Smooth muscle cell (in vitro differentiated cells): Measurements from ENCODE around the gene TMC2. TPM values are rescaled to one million over a fixed set of nuclear protein-coding genes. Genes with fewer than 3 reads are reported as not detected.
"Not testable (repeated sequence)": the region's sequence is repeated elsewhere in the genome, so short reads cannot be mapped to it uniquely, and the experiment has no call there.

Experiments
- DNase-seq: peaks from one replicate; lab custom pipeline; 2025; ENCODE audit not compliant: unreplicated experiment; lab: John Stamatoyannopoulos, UW
- H2AFZ ChIP-seq: fragments of 200-600 bp; sonication (generic); 2 replicates; pipeline ENCODE4 v1.6.0; 2016; ENCODE audit warnings: antibody characterized with exemption, low read depth, mild to moderate bottlenecking
- H3F3A ChIP-seq: fragments of 200-600 bp; sonication (generic); 2 replicates; pipeline ENCODE4 v1.6.0; 2017; ENCODE audit warnings: antibody characterized with exemption, low read depth
- H3K27ac ChIP-seq: fragments of 200-600 bp; sonication (generic); 2 replicates; pipeline ENCODE4 v1.5.1; 2016; ENCODE audit warnings: low read depth, mild to moderate bottlenecking
- H3K27me3 ChIP-seq: fragments of 200-600 bp; sonication (generic); 2 replicates; pipeline ENCODE4 v1.6.1; 2016; ENCODE audit warnings: low read depth, mild to moderate bottlenecking
- H3K36me3 ChIP-seq: fragments of 200-600 bp; sonication (generic); 2 replicates; pipeline ENCODE4 v1.5.1; 2016; ENCODE audit warnings: low read depth
- H3K4me1 ChIP-seq: fragments of 200-600 bp; sonication (generic); 2 replicates; pipeline ENCODE4 v1.5.1; 2016; ENCODE audit warnings: low read depth
- H3K4me2 ChIP-seq: fragments of 200-600 bp; sonication (generic); 2 replicates; pipeline ENCODE4 v1.6.0; 2016; ENCODE audit warnings: mild to moderate bottlenecking
- H3K4me3 ChIP-seq: fragments of 200-600 bp; sonication (generic); 2 replicates; pipeline ENCODE4 v1.5.1; 2016; ENCODE audit warnings: mild to moderate bottlenecking
- H3K79me2 ChIP-seq: fragments of 200-600 bp; sonication (generic); 2 replicates; pipeline ENCODE4 v1.6.0; 2016; ENCODE audit warnings: low read depth, mild to moderate bottlenecking
- H3K9ac ChIP-seq: fragments of 200-600 bp; sonication (generic); 2 replicates; pipeline ENCODE4 v1.6.0; 2016; ENCODE audit warnings: low read depth
- H3K9me3 ChIP-seq: fragments of 200-600 bp; sonication (generic); replicated peaks from 2 replicates; pipeline ENCODE4 v1.5.1; 2016; ENCODE audit warnings: low read depth
- H4K20me1 ChIP-seq: fragments of 200-600 bp; sonication (generic); 2 replicates; pipeline ENCODE4 v1.6.0; 2016; ENCODE audit warnings: low read depth
- WGBS: methylation state at CpG from one replicate; pipeline ENCODE4 v1.1.7; 2016; ENCODE audit warnings: low lambda C conversion rate; 5-methylcytosine and 5-hydroxymethylcytosine counted together
- polyA plus RNA-seq: library from polyadenylated mRNA; unstranded; fragments of >200 nt; fragmentation: Nextera tagmentation; extraction: Ambion mirVana; gene quantifications from 2 replicates; pipeline ENCODE4 v1.2.1, GENCODE V29; 2016
- total RNA-seq: library from RNA; depleted of rRNA; stranded (reverse); fragments of >200 nt; gene quantifications from 2 replicates; pipeline ENCODE4 v1.2.3, GENCODE V29; 2014
- TF ChIP-seq, protein P1 (sequence below): fragments of 200-600 bp; sonication (generic); IDR thresholded peaks from 2 replicates; pipeline ENCODE4 v1.5.1; 2017; ENCODE audit warnings: borderline replicate concordance, mild to moderate bottlenecking, antibody characterized with exemption; ENCODE audit not compliant: insufficient read depth, poor library complexity, severe bottlenecking

The TMC2 gene, protein sequence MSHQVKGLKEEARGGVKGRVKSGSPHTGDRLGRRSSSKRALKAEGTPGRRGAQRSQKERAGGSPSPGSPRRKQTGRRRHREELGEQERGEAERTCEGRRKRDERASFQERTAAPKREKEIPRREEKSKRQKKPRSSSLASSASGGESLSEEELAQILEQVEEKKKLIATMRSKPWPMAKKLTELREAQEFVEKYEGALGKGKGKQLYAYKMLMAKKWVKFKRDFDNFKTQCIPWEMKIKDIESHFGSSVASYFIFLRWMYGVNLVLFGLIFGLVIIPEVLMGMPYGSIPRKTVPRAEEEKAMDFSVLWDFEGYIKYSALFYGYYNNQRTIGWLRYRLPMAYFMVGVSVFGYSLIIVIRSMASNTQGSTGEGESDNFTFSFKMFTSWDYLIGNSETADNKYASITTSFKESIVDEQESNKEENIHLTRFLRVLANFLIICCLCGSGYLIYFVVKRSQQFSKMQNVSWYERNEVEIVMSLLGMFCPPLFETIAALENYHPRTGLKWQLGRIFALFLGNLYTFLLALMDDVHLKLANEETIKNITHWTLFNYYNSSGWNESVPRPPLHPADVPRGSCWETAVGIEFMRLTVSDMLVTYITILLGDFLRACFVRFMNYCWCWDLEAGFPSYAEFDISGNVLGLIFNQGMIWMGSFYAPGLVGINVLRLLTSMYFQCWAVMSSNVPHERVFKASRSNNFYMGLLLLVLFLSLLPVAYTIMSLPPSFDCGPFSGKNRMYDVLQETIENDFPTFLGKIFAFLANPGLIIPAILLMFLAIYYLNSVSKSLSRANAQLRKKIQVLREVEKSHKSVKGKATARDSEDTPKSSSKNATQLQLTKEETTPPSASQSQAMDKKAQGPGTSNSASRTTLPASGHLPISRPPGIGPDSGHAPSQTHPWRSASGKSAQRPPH
- not detected in 2 replicates for total RNA-seq
- polyA plus RNA-seq = not detected in 2 replicates

DNA sequence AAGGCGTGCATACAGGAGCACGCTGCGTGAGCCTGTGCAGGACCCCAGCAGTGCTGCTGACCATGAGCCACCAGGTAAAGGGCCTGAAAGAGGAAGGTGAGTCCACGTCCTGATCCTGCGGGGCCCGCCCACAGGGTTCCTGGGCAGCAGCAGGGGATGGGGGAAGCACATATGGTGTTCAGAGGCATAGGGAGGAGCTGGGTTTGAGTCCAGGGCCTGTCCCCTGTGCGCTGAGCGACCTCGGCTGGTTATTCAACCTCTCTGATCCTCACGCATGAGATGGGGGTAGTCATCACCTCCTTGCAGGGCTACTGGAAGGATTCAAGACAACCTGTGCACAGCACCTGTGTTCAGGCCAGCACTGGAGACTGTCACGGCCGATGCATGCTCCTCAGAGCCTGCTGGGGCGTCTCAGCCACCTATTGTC lies at the start of gene TMC2:
TMC2 (plus strand) TSS at position 14 of the 427 bp plus-strand sequence; CDS start at position 63, 49 bp downstream.
- TF ChIP-seq, protein P1, sequence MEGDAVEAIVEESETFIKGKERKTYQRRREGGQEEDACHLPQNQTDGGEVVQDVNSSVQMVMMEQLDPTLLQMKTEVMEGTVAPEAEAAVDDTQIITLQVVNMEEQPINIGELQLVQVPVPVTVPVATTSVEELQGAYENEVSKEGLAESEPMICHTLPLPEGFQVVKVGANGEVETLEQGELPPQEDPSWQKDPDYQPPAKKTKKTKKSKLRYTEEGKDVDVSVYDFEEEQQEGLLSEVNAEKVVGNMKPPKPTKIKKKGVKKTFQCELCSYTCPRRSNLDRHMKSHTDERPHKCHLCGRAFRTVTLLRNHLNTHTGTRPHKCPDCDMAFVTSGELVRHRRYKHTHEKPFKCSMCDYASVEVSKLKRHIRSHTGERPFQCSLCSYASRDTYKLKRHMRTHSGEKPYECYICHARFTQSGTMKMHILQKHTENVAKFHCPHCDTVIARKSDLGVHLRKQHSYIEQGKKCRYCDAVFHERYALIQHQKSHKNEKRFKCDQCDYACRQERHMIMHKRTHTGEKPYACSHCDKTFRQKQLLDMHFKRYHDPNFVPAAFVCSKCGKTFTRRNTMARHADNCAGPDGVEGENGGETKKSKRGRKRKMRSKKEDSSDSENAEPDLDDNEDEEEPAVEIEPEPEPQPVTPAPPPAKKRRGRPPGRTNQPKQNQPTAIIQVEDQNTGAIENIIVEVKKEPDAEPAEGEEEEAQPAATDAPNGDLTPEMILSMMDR = no peak
- WGBS = 85% methylated on average over 13 of the region's 13 CpGs
- Histone ChIP-seq H3F3A (no peaks in the 10 kb centered on the region), H3K27me3 (peaks cover 26% of the 10 kb centered on the region), H3K4me2 (no peak within 1 kb of the TSS), H3K4me1 (peaks cover 4% of the 10 kb centered on the region), H3K36me3 (no peaks in the 10 kb centered on the region), H3K9ac (no peak within 1 kb of the TSS), H3K4me3 (no peak within 1 kb of the TSS), H3K79me2 (no peaks in the 10 kb centered on the region), H3K27ac (no peak within 1 kb of the TSS), H2AFZ (no peak within 1 kb of the TSS), H3K9me3 (no peaks in the 10 kb centered on the region), H4K20me1 (no peaks in the 10 kb centered on the region)
- DNase-seq = no peak

DNA sequence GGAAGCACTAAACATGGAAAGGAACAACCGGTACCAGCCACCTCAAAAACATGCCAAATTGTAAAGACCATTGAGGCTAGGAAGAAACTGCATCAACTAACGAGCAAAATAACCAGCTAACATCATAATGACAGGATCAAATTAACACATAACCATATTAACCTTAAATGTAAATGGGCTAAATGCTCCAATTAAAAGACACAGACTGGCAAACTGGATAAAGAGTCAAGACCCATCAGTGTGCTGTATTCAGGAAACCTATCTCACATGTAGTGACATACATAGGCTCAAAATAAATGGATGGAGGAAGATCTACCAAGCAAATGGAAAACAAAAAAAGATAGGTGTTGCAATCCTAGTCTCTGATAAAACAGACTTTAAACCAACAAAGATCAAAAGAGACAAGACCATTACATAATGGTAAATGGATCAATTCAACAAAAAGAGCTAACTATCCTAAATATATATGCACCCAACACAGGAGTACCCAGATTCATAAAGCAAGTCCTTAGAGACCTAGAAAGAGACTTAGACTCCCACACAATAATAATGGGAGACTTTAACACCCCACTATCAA lies 33.5 kb upstream of the TMC2 start:
- H4K20me1 ChIP-seq, H3K4me3 ChIP-seq, H2AFZ ChIP-seq, H3K27ac ChIP-seq, H3K4me1 ChIP-seq, H3K27me3 ChIP-seq, H3F3A ChIP-seq, H3K4me2 ChIP-seq, DNase-seq, H3K36me3 ChIP-seq, H3K9me3 ChIP-seq, H3K9ac ChIP-seq: not testable (repeated sequence)
- peaks cover 31% of the 10 kb centered on the region for H3K79me2 ChIP-seq
- WGBS = 94% methylated on average over 2 of the region's 2 CpGs

DNA sequence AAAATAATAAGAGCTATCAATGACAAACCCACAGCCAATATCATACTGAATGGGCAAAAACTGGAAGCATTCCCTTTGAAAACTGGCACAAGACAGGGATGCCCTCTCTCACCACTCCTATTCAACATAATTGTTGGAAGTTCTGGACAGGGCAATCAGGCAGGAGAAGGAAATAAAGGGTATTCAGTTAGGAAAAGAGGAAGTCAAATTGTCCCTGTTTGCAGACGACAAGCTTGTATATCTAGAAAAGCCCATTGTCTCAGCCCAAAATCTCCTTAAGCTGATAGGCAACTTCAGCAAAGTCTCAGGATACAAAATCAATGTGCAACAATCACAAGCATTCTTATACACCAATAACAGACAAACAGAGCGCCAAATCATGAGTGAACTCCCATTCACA lies 31.6 kb upstream of the TMC2 start:
- not testable (repeated sequence) for H3K9ac ChIP-seq, H3K9me3 ChIP-seq, H3F3A ChIP-seq, H4K20me1 ChIP-seq, H3K27ac ChIP-seq, H3K36me3 ChIP-seq, H3K4me3 ChIP-seq, H3K27me3 ChIP-seq, DNase-seq, H2AFZ ChIP-seq, H3K4me2 ChIP-seq
- Histone ChIP-seq H3K79me2 (peaks cover 39% of the 10 kb centered on the region), H3K4me1 (peaks cover 10% of the 10 kb centered on the region)
- 83% methylated on average over 2 of the region's 2 CpGs for WGBS

DNA sequence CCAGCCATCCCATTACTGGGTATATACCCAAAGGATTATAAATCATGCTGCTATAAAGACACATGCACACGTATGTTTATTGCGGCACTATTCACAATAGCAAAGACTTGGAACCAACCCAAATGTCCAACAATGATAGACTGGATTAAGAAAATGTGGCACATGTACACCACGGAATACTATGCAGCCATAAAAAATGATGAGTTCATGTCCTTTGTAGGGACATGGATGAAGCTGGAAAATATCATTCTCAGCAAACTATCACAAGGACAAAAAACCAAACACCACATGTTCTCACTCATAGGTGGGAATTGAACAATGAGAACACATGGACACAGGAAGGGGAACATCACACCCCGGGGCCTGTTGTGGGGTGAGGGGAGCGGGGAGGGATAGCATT lies 29.9 kb upstream of the TMC2 start:
- 95% methylated on average over 3 of the region's 5 CpGs for WGBS
- peaks cover 39% of the 10 kb centered on the region for H3K79me2 ChIP-seq

More for the DNA sequence above, 29.9 kb upstream of the TMC2 start:
- not testable (repeated sequence) for H3K4me3 ChIP-seq, H3K9me3 ChIP-seq, H3K27me3 ChIP-seq, H3K27ac ChIP-seq, H4K20me1 ChIP-seq, H2AFZ ChIP-seq, H3K4me2 ChIP-seq, H3F3A ChIP-seq, H3K9ac ChIP-seq, DNase-seq, H3K36me3 ChIP-seq
- peaks cover 11% of the 10 kb centered on the region for H3K4me1 ChIP-seq
